CD4-positive, CD25-positive, alpha-beta regulatory T cell (primary cell): ENCODE measurements around the gene OGT. TPM values are rescaled to one million over a fixed set of nuclear protein-coding genes. Genes with fewer than 3 reads are reported as not detected.

Source experiments
- ATAC-seq, 2 donors: fragments of 150-1000 bp; cut with Tn5 transposase; one replicate each; pipeline ENCODE4 v1.10.0; 2021; ENCODE audit warnings: low read depth in 2 of 2, moderate number of reproducible peaks in 2 of 2, moderate library complexity in 1 of 2
- DNase-seq, 3 donors: peaks; one replicate each; pipeline versions ENCODE4 v3.0.0 to v3.0.0-alpha.2; 2012 to 2022; ENCODE audit warnings: mixed read lengths in 1 of 3
- H3K27ac ChIP-seq: one replicate; pipeline ENCODE4 v1.7.0; 2013; ENCODE audit warnings: mild to moderate bottlenecking, low read length; ENCODE audit not compliant: insufficient read depth, poor library complexity, severe bottlenecking
- H3K27me3 ChIP-seq: one replicate; pipeline ENCODE4 v1.7.0; 2013; ENCODE audit warnings: low read length; ENCODE audit not compliant: control insufficient read depth, insufficient read depth
- H3K36me3 ChIP-seq: one replicate; pipeline ENCODE4 v1.7.0; 2013; ENCODE audit warnings: mild to moderate bottlenecking, low read length, moderate library complexity; ENCODE audit not compliant: control insufficient read depth, insufficient read depth
- H3K4me1 ChIP-seq: 2 replicates; pipeline ENCODE4 v1.7.0; 2013; ENCODE audit warnings: mild to moderate bottlenecking, low read length; ENCODE audit not compliant: insufficient read depth, control insufficient read depth, poor library complexity, severe bottlenecking
- H3K4me3 ChIP-seq: one replicate; pipeline ENCODE4 v1.7.0; 2013; ENCODE audit warnings: low read depth, mild to moderate bottlenecking, low read length, moderate library complexity
- H3K9me3 ChIP-seq, 2 experiments: 1 replicate in 1 of 2; 2 replicates in 1 of 2; pipeline ENCODE4 v1.7.0; 2013; ENCODE audit warnings: low read length in 2 of 2, mild to moderate bottlenecking in 1 of 2, moderate library complexity in 1 of 2; ENCODE audit not compliant: control insufficient read depth in 2 of 2
- H3K27ac Mint-ChIP-seq, 3 donors: one replicate each; pipeline ENCODE4 v1.8.0; 2020 to 2022; ENCODE audit warnings: mild to moderate bottlenecking in 3 of 3, mixed read lengths in 3 of 3, moderate library complexity in 2 of 3
- H3K27me3 Mint-ChIP-seq: one replicate; pipeline ENCODE4 v1.8.0; 2022; ENCODE audit warnings: mild to moderate bottlenecking, mixed read lengths
- H3K36me3 Mint-ChIP-seq: one replicate; pipeline ENCODE4 v1.8.0; 2020; ENCODE audit warnings: mixed read lengths
- H3K4me1 Mint-ChIP-seq, 4 donors: one replicate each; pipeline ENCODE4 v1.8.0; 2020 to 2022; ENCODE audit warnings: mixed read lengths in 4 of 4, mild to moderate bottlenecking in 1 of 4
- H3K4me3 Mint-ChIP-seq, 4 donors: one replicate each; pipeline ENCODE4 v1.8.0; 2020 to 2022; ENCODE audit warnings: mild to moderate bottlenecking in 4 of 4, mixed read lengths in 4 of 4, moderate library complexity in 3 of 4
- H3K9me3 Mint-ChIP-seq, 7 donors: one replicate each; pipeline ENCODE4 v1.8.0; 2020 to 2022; ENCODE audit warnings: mixed read lengths in 7 of 7, mild to moderate bottlenecking in 3 of 7, moderate library complexity in 2 of 7
- polyA plus RNA-seq, 4 donors: library from polyadenylated mRNA; unstranded; fragments of 300-500 nt; fragmentation: Illumina TruSeq; gene quantifications; one replicate each; pipeline ENCODE4 v1.2.3, GENCODE V29; 2021
- total RNA-seq: library from RNA; stranded (reverse); gene quantifications from one replicate; pipeline ENCODE4 v1.2.3, GENCODE V29; 2022

The OGT gene
- total and polyA plus RNA-seq, 5 donors from 2014 or later = 27.7 to 557 (median 43.8) TPM

DNA sequence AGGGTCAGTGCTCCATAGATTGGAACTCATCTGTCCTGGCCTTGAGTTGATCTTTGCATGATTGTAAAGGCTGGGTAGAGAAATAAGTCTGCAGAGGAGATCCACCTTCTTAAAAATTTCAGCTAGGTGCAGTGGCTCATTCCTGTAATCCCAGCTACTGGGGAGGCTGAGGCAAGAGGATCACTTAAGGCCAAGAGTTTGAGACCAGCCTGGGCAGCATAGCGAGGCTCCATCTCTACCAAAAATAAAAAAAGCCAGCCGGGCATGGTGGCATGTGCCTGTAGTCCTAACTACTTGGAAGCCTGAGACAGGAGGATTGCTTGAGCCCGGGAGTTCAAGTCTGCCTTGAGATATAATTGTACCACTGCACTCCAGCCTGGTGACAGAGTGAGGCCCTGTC is 85.9 kb downstream of the OGT start:
- peak overlapping the region; percentile 76 for H3K27ac ChIP-seq
- DNase-seq = no peak
- H3K27me3 Mint-ChIP-seq = no peaks in the 10 kb centered on the region
- H3K9me3 ChIP-seq = no peaks in the 10 kb centered on the region
- peaks cover 13% of the 10 kb centered on the region for H3K36me3 Mint-ChIP-seq
- no peak for ATAC-seq
- H3K4me1 ChIP-seq = peaks cover 57% of the 10 kb centered on the region
- peaks cover 10% of the 10 kb centered on the region for H3K36me3 ChIP-seq
- H3K27ac Mint-ChIP-seq = peak overlapping the region; percentile 86 to 96 (median 89)
- H3K4me3 Mint-ChIP-seq = peak overlapping the region; percentile 77 to 91 (median 84)
- H3K9me3 Mint-ChIP-seq = no peaks in the 10 kb centered on the region
- H3K4me3 ChIP-seq = peak overlapping the region; percentile 50
- H3K4me1 Mint-ChIP-seq = peaks cover 5 to 81% (median 38%) of the 10 kb centered on the region in 4 donors
- H3K27me3 ChIP-seq = no peaks in the 10 kb centered on the region

DNA sequence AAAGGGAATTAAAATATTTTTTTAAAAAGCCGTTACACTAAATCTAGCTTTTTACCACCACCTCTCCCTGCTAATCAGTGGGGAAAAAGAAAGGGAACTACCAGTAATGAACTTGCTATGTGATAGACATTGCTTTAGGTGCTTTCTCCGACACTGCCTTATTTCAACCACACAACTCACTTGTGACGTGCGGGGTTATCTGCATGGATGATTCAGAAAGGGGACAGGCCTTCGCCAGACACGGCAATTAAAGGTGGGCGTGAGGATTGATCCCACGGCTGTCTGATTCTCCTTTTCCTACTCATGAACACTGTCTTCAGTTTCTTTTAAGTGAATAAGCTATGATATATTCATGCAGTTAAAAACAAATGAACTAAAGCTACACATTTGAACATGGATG is 86.3 kb downstream of the OGT start:
- H3K36me3 Mint-ChIP-seq = peaks cover 13% of the 10 kb centered on the region
- peaks cover 5 to 85% (median 41%) of the 10 kb centered on the region in 4 donors for H3K4me1 Mint-ChIP-seq
- peak in 1 of 2 donors; percentile 29 for ATAC-seq
- H3K4me3 Mint-ChIP-seq = peak overlapping the region; percentile 77 to 91 (median 84)
- peak overlapping the region; percentile 86 to 96 (median 89) for H3K27ac Mint-ChIP-seq
- H3K36me3 ChIP-seq = peaks cover 9% of the 10 kb centered on the region
- no peaks in the 10 kb centered on the region for H3K27me3 ChIP-seq
- H3K4me1 ChIP-seq = peaks cover 60% of the 10 kb centered on the region
- no peaks in the 10 kb centered on the region for H3K27me3 Mint-ChIP-seq
- H3K27ac ChIP-seq = peak overlapping the region; percentile 76
- DNase-seq = peak in 2 of 3 donors; percentile 27 to 47
- no peaks in the 10 kb centered on the region for H3K9me3 ChIP-seq
- peak overlapping the region; percentile 47 for H3K4me3 ChIP-seq
- no peaks in the 10 kb centered on the region for H3K9me3 Mint-ChIP-seq

DNA sequence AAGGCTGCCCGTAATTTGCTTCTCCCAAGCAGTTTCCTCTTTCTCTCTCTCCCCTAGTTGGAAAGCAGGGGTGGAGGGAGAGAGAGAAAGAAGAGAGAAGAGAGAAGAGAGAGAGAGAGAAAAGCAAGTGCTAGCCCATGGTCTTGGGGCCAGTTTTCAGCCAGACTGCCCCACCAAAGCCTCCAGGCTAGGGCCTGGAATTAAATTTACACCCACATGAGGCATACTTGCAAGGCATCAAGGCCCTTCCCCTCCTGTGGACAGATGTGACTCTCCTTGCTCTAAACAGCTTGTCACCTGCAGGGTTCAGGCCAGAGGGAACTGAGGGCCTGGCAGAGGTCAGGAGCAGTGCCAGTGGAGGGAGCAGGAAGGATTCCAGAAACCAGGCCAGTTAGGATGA is 87.1 kb downstream of the OGT start:
- H3K9me3 ChIP-seq = no peaks in the 10 kb centered on the region
- Mint-ChIP-seq H3K36me3 (peaks cover 10% of the 10 kb centered on the region), H3K9me3 (no peaks in the 10 kb centered on the region), H3K27ac (peak overlapping the region; percentile 71 to 89 (median 86)), H3K4me1 (peaks cover 5 to 86% (median 37%) of the 10 kb centered on the region in 4 donors), H3K27me3 (no peaks in the 10 kb centered on the region), H3K4me3 (peak overlapping the region in 2 of 4 donors; percentile 32 to 70)
- no peak overlapping the region for H3K4me3 ChIP-seq
- no peaks in the 10 kb centered on the region for H3K27me3 ChIP-seq
- DNase-seq (no peak), ATAC-seq (no peak)
- peak overlapping the region; percentile 76 for H3K27ac ChIP-seq
- H3K36me3 ChIP-seq = peaks cover 5% of the 10 kb centered on the region
- peaks cover 61% of the 10 kb centered on the region for H3K4me1 ChIP-seq

DNA sequence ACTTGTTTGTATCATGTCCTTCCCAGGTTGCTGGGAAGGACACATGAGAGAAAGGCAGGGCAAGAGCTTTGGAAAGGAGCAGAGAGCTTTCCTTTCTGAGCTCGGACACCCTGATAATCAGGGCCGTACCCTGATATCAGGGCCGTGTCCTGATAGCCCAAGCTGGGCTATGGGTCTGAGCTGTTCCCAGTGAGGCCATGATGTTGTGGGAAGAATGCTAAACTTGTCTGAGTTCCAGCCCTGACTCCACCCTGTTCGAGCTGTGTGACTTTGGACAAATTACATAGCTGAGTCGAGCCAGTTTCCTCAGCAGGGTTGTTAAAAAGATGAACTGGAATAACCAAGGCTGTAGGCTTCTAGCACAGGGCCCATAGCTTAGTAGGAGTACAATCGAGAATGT is 88.7 kb downstream of the OGT start:
- peaks cover 5 to 75% (median 32%) of the 10 kb centered on the region in 4 donors for H3K4me1 Mint-ChIP-seq
- peaks cover 57% of the 10 kb centered on the region for H3K4me1 ChIP-seq
- no peak overlapping the region for H3K4me3 ChIP-seq
- no peaks in the 10 kb centered on the region for H3K9me3 ChIP-seq
- no peaks in the 10 kb centered on the region for H3K36me3 ChIP-seq
- H3K36me3 Mint-ChIP-seq = no peaks in the 10 kb centered on the region
- H3K27ac ChIP-seq = peak overlapping the region; percentile 81
- H3K4me3 Mint-ChIP-seq = peak overlapping the region in 2 of 4 donors; percentile 75 to 82
- ATAC-seq (no peak), DNase-seq (no peak)
- H3K9me3 Mint-ChIP-seq = no peaks in the 10 kb centered on the region
- H3K27ac Mint-ChIP-seq = peak overlapping the region; percentile 89 to 95 (median 93)
- no peaks in the 10 kb centered on the region for H3K27me3 ChIP-seq
- H3K27me3 Mint-ChIP-seq = no peaks in the 10 kb centered on the region

DNA sequence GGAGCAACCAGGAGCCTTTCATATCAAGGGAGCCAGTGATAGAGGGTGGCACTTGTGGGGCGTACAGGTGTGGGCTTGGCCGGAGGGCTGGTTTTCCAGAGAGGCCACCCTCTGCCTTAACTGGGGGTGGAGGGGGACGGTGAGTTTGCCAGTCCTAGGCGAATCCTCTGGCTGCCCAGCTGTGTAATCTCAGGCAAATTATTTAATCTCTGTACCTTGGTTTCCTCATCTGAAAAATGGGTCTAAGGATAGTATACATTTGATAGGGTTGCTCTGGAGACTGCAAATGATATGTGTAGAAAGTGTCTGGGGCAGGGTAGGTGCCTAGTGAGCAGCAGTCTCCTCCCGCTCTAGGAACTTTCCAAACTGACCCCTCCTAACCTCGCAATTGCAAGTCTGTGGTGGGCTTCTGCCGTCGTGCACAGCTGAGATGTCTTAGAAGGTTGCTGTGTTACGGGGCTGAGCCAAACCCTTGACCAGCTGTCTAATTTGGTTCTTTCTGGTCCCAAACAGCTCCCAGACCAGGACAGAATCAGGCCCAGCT is 89.2 kb downstream of the OGT start:
- Histone ChIP-seq H3K36me3 (no peaks in the 10 kb centered on the region), H3K27ac (peak overlapping the region; percentile 81), H3K4me3 (no peak overlapping the region), H3K27me3 (no peaks in the 10 kb centered on the region), H3K9me3 (no peaks in the 10 kb centered on the region), H3K4me1 (peaks cover 57% of the 10 kb centered on the region)
- H3K36me3 Mint-ChIP-seq = no peaks in the 10 kb centered on the region
- no peak for ATAC-seq
- H3K4me3 Mint-ChIP-seq = peak overlapping the region; percentile 46 to 82 (median 70)
- no peaks in the 10 kb centered on the region for H3K27me3 Mint-ChIP-seq
- DNase-seq = no peak
- H3K9me3 Mint-ChIP-seq = no peaks in the 10 kb centered on the region
- H3K4me1 Mint-ChIP-seq = peaks cover 5 to 71% (median 32%) of the 10 kb centered on the region in 4 donors
- peak overlapping the region; percentile 89 to 95 (median 93) for H3K27ac Mint-ChIP-seq

DNA sequence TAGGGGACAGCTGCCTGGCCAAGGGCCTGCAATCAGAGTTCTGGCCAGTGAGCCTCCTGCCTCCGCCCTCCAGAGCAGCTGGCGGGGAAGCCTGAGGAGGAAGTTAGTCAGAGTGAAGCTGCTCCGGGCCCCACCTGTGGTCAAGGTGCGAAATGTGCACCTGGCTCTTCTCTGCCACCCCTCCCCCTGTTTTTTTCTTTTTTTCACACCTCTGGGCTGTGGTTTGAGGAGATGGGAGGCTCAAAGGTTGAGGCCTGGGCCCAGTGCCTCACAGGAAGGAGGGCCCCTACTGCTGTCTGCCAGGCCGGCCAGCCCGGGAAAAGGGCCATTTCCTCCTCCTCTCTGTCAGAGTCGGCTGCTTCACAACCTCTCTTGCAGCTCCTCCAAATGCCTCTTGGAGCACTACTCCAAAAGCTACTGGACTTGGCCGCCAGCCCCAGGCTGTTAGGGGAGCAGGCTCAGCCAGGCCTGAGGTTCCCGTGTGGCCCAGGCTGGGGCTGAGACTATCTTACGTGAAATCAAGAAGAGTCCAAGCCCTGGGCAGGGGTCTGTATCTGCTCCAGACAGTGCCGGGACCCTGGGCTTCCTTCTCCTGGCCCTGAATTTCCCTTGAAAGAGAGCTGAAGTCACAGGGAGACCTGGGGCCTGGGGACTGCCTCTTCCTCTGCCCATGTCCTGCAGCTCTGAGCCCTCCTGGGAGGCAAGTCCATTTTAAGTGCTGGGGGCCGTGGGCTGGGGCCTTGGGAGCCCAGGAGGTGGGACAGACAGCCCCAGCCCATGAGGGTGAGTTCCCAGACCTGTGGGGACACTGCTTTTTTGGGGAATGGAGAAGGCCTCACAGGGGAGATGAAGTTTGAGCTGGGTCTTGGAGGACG is 89.9 kb downstream of the OGT start:
- Mint-ChIP-seq H3K4me1 (peaks cover 5 to 64% (median 32%) of the 10 kb centered on the region in 4 donors), H3K36me3 (no peaks in the 10 kb centered on the region), H3K9me3 (no peaks in the 10 kb centered on the region), H3K27me3 (no peaks in the 10 kb centered on the region), H3K27ac (peak overlapping the region; percentile 89 to 95 (median 93)), H3K4me3 (peak overlapping the region; percentile 59 to 82 (median 70))
- Histone ChIP-seq H3K4me3 (no peak overlapping the region), H3K27me3 (no peaks in the 10 kb centered on the region), H3K4me1 (peaks cover 52% of the 10 kb centered on the region), H3K9me3 (no peaks in the 10 kb centered on the region), H3K36me3 (no peaks in the 10 kb centered on the region), H3K27ac (peak overlapping the region; percentile 81)
- peak; percentile 38 to 91 (median 67) for DNase-seq
- peak; percentile 73 to 75 for ATAC-seq

DNA sequence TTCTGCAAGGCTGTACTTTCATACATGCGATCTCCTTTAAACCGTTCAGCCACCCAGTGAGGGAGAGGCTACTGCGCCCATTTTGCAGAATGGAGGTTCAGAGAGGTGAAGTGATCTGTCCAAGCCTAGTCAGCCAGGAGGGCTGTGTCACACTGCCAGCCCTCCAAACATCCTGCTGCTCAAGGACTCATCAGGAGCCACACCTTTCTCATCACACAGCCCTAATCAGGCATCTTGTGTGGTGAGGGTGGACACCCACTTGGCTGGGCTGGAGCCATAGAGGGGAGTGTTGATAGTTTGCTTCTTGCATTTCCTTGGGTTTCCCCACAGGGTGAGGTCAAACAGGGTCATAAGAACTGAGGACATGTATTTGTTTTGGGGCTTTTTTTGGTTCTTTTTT is 90.8 kb downstream of the OGT start:
- peak overlapping the region; percentile 89 to 93 (median 93) for H3K27ac Mint-ChIP-seq
- H3K27me3 ChIP-seq = no peaks in the 10 kb centered on the region
- no peaks in the 10 kb centered on the region for H3K9me3 Mint-ChIP-seq
- H3K27ac ChIP-seq = peak overlapping the region; percentile 81
- H3K36me3 Mint-ChIP-seq = no peaks in the 10 kb centered on the region
- ATAC-seq (no peak), DNase-seq (peak in 1 of 3 donors; percentile 51)
- H3K9me3 ChIP-seq = no peaks in the 10 kb centered on the region
- H3K4me3 Mint-ChIP-seq = peak overlapping the region; percentile 41 to 82 (median 60)
- H3K4me1 Mint-ChIP-seq = peaks cover 5 to 55% (median 29%) of the 10 kb centered on the region in 4 donors
- H3K27me3 Mint-ChIP-seq = no peaks in the 10 kb centered on the region
- peaks cover 43% of the 10 kb centered on the region for H3K4me1 ChIP-seq
- no peaks in the 10 kb centered on the region for H3K36me3 ChIP-seq
- H3K4me3 ChIP-seq = no peak overlapping the region
